KG1 (cell line): ENCODE measurements around the gene SLC25A31.
A peak's percentile ranks its signal among the peaks of the same experiment; 100 is the strongest.

ENCODE experiments used
- DNase-seq: peaks from one replicate; lab custom pipeline; 2025; lab: John Stamatoyannopoulos, UW

Gene SLC25A31

DNA sequence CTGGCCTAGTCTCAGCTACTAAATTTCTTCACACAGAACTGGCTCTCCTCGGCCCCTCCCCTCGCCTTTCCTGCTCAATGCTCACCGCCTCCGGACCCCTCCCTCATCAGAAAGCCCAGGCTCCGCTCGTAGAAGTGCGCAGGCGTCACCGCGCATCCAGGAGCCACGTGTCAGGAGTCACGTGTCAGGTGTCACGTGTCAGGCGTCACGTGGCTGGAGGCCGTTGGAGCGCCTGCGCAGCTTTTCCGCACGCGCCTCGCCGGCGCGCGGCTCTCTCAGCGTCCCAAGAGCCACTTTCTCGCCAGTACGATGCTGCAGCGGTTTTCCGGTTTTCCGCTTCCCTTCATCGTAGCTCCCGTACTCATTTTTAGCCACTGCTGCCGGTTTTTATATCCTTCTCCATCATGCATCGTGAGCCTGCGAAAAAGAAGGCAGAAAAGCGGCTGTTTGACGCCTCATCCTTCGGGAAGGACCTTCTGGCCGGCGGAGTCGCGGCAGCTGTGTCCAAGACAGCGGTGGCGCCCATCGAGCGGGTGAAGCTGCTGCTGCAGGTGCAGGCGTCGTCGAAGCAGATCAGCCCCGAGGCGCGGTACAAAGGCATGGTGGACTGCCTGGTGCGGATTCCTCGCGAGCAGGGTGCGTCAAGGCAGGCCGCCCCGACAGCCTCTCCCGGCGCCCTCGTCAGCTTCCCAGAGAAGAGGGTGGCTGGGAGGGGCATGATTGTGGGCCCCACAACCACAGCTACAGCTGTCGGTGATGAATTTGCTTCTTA, at the start of gene SLC25A31:
Gene SLC25A31, plus strand, starts transcription at position 259 of the 772 bp plus-strand sequence. Its CDS starts 146 bp downstream, at position 405.
- no peak for DNase-seq

DNA sequence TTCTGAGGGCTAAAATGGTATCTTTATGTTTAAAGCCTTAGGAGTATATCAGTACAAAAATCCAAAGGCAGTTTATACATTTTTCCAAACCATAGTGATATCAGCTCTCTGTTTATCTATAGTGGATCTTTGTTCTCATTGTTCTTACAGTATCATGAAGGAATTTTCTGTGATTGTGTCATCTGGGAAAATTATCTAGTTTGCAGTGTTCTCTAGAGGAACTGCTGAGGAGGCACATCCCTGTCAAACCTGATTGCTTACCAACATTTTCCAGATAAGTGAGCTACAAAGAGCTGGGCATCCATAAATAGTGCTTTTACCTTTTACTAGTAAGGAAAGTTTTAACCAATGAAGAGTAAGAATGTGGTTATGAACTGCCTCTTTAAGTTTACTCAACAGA, 44.9 kb upstream of the SLC25A31 start:
- DNase-seq: no peak

DNA sequence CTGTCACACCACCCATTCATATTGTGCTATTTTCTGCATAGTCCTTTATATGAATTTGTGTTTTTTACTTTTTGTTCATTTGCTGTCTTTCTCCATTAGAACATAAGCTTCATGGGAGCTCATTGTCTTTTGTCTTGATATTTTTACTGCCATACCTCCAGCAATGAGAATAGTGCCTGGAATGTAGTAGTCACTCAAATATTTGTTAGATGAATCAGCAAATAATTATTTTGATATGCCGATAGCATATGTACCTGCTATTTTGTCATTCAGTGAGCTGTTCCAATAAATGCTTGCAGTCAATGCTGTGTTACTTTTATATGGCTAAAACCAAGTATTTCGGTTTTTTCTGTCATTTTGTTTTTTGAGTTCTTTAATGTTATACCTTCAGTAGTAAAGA, 43.5 kb upstream of the SLC25A31 start:
- no peak for DNase-seq

DNA sequence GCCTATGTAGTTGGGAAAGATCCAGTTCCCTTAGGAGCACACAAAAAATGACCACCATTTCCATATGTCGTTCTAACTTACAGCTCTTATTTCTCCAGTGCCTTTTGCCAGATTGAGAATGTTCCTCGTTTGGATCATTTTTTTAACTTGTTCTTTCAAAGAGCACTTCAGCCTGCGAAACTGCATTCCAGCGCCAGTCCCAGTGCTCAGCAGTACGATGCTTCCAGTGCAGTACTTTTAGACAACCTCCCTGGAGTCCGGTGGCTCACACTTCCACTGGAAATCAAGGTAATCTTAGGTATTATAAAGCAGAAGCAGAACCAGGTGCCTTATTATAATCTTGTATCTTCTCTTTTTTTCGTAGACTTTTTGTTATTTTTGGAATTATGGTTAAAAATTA, 42.6 kb upstream of the SLC25A31 start:
- no peak for DNase-seq

DNA sequence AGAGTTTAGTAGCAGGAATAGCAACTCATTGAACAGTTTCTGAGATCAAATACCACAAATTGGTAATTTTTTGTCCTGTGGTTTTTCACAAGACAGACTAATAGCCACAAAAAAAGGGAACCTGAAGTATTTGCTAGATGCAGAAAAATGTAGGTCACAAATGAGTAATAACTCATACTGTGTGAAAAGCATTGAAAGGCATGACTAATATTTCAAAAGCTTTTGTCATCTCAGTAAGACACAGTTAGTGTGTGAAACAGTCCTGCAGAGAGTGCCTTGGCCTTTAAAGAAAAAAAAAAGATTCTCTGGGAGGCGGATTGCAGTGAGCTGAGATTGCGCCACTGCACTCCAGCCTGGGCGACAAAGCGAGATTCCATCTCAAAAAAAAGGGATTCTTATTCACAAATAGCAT, 31.4 kb upstream of the SLC25A31 start:
- no peak for DNase-seq

DNA sequence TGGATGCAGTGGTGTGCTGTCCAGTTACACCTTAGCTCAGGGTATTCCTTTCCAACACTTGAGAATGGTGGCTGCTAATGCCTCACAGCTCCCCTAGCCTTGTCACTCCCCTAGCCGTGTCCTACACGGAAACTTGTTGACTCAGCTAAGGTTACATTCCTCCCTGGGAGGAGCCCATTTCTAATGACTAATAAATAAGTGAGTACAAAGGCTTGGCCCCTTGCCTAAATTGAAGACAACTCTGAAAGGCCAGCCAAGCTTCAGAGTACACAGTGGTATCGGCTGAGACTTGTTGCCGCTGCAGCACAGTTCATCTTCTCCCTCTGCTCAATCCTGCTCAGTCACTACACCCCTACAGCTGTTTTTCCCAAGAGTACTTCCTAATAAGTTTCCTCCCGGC, 21.2 kb upstream of the SLC25A31 start:
- DNase-seq: no peak

DNA sequence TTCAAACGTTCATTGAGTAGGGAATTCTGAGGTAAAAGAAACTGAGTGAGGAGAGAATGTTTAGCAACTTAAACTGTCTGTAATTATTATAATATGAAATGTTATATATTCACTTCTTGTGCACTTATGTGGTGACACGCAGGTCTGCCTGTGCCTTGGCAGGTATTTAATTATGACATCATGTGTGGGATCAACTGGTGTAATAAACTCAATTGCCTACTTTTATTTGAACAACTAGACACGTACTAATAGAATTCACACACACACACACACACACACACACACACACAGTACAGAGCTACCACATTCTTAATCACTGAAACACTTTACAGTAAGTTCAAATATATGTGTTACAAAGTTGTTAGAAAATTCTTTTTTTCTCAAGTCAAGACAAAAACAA, 20.7 kb upstream of the SLC25A31 start:
- no peak for DNase-seq

DNA sequence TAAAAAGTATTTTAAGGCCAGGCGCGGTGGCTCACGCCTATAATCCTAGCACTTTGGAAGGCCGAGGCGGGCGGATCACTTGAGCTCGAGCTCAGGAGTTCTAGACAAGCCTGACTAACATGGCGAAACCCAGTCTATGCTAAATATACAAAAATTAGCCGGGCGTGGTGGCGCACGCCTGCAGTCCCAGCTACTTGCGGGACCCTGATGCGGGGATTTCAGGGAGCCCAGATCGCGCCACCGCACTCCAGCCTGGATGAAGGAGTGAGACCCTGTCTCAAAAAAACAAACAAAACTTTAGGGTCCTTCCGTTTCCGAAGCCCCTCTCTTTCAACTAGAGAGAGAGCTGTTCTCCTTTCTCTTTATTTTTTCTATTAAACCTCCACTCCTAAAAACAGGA, 1.2 kb downstream of the SLC25A31 start:
- no peak for DNase-seq

DNA sequence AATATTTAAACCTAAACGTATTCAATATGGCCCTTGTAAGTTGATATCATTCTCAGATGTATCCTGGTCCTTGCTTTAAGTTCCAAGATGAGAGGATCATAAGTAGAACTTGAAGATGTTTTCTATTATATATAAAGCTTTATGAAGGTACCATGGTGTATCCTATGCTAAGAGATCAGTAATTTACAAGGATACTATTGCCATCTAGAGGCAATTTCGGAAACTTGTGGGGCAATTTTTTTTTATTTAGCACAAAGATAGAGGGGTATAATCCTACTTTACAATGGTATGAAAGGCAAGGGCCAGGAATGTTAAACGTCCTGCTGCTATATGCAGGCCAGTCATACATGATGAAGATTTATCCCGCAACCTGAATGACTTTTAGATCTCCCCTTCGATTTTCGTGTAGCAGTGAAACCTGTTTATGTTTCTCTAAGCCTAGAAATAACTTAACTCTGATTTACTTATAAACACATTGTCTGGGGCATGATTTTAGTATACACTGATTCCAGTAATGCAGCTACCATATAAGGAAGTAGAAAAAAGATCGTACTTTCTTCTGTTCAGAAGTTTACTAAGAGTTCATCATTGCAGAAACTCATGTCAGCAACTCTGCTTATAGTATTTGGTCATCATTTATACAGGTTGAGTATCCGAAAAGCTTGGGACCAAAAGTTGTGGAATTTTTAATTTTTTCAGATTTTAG, 2.6 kb downstream of the SLC25A31 start:
- peak; percentile 18 for DNase-seq

DNA sequence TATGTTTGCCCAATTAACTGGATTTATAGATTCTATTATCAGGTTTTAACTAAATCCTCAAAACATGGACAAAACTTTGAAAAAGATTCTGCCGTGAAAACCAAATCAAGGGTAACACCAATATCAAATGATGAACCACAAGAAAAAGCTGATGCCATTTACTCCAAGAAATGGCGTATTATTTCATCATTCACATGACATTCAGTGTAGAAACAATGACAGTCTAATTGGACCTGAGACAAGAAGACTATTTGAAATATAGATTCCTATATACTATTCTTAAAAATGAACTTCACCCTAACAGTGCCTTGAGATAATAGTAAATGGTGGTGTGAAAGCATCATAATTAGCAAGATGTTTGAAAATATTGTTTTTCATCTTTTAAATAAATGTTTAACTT, 4.8 kb downstream of the SLC25A31 start:
- no peak for DNase-seq

DNA sequence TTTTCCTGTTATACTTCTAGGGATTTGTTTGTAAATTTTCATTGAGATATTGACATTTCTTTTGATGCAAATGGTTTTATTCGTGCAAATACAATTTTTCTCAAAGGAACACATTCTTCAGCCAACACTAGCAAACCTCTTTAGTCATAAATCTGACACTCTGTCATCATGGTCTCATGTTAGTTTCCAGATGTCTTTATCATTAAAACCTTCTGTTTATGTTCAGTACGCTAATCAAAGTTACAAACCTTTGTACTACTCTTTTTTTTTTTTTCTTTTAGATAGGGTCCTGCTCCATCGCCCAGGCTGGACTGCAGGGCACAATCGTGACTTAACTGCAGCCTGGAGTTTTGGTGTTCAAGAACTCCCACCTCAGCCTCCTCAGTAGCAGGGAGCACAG, 7.1 kb downstream of the SLC25A31 start:
- no peak for DNase-seq

DNA sequence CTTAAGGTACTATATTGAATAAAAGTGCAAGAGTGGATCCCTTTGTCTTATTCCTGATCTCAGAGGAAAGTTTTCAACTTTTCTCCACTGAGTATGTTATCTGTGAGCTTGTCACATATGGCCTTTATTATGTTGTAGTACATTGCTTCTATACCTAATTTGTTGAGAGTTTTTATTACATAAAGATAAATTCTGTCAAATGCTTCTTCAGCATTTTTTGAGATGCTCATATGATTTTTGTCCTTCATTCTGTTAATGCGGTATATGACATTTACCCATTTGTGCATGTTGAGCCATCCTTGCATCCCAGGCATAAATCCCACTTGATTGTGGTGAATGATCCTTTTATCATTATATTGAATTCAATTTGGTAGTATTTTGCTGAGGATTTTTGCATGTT, 11.0 kb downstream of the SLC25A31 start:
- DNase-seq: no peak

DNA sequence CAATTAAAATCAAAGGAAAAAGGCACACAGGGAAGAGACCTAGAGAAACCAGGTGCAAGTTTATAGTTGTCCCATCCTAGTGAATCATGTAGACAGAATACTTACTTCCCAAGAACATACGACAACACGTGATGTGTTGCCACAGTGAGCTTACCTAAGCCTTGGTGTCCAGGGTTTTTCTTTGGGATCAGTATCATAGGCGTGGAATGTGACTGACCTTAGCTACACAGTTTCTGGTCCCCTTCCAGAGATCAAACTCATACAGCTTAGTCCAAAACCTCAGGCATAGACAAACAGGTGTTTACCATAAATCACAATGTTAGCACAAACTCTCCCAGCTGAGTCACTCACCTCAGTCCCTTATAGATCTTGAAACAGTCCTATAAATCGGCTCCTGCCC, 17.7 kb downstream of the SLC25A31 start:
- DNase-seq: no peak

DNA sequence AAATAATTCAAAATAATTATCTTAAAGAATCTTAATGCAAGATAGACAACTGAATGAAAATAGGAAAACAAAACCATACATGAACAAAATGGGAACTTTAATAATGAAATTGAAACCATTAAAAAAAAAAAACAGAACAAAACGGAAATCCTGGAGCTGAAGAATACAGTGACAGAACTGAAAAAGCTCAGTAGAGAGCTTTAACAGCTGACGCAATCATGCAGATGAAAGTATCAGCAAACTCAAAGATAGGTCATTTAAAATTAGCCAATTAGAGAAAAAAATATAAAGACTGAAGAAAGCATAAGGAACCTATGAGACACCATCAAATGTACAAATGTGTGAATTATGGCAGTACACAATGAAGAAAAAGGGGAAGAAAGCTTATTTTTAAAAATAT, 18.8 kb downstream of the SLC25A31 start:
- DNase-seq: no peak

DNA sequence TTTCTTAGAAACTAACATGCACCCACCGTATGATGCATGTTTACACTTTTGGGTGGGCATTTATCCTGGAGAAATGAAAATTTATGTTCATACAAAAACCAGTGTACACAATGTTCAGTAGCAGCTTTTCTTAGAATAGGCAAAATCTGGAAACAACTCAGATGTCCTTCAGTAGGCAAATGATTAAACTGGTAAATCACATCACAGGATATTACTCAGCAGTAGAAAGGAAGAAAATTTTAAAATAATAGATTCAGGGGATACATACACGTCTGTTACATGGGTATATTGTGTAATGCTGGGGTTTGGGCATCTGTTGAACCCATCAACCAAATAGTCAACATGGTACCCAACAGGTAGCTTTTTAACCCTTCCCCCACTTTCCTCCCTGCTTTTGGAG, 26.7 kb downstream of the SLC25A31 start:
- no peak for DNase-seq

DNA sequence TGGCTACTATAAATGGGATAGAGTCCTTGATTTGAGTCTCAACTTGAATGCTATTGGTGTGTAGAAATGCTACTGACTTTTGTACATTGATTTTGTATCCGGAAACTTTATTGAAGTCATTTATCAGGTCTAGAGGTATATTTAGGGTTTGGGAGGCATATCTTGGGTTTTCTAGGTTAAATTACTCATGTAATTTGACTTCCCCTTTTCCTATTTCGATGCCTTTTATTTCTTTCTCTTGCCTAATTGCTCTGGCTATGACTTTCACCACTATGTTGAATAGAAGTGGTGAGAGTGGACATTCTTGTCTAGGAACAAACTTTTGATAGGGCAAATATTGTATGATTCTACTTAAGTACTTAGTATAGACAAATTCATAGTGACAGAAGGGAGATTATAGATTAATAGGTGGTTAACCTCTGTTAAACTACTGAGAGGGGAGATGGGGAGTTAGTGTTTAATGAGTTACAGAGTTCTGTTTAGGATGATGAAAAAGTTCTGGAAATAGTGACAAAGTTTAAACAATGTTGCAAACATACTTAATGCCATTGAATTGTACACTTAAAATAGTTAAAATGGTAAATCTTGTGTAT, 29.1 kb downstream of the SLC25A31 start:
- DNase-seq: no peak

DNA sequence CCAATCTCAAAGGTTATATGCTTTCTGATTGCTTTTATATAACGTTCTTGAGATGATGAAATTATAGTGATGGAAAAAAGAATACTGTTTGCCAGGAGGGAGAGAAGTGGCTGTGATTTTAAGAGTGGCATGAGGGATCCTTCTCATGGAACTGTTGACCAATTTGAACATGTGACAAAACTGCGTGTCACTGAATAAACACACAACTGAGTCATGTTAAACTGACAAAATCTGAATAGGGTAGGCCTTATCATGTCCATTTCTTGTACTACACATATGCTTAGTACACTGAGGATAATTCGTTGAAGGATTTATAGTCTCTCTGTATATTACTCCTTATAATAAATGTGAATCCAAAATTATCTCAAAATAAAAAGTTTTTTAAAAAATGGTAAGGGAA, 29.7 kb downstream of the SLC25A31 start:
- DNase-seq: no peak

DNA sequence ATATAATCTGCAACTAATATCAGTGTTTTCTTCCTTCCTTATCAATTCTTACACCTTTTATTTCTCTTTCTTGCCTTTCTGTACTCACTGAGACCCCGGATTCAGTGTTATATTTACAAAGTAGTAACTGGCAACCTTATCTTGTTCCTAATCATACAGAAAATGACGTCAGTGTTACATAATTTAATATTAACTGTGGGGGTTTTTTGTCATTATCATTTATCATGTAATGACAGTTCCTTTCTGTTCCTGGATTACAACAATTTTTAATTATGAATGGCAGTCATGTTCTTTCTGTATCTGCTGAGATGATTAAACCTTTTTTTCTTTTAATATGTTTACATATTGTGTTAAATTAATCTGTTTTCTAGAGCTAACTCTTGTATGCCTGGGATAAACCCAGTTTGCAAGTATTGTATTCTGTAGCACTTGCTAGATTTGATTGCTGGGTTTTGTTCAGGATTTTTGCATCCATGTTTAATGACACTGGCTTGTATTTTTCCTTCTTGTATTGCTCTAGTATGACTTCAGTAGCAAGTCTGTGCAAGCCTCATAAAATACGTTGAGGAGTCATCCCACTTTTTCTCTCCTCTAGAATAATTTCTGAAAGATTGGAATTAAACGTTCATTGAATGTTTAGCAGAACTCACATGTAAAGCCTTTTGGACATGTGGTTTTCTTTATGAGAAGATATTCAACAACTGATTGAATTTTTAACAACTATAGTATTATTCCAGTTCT, 41.5 kb downstream of the SLC25A31 start:
- no peak for DNase-seq

DNA sequence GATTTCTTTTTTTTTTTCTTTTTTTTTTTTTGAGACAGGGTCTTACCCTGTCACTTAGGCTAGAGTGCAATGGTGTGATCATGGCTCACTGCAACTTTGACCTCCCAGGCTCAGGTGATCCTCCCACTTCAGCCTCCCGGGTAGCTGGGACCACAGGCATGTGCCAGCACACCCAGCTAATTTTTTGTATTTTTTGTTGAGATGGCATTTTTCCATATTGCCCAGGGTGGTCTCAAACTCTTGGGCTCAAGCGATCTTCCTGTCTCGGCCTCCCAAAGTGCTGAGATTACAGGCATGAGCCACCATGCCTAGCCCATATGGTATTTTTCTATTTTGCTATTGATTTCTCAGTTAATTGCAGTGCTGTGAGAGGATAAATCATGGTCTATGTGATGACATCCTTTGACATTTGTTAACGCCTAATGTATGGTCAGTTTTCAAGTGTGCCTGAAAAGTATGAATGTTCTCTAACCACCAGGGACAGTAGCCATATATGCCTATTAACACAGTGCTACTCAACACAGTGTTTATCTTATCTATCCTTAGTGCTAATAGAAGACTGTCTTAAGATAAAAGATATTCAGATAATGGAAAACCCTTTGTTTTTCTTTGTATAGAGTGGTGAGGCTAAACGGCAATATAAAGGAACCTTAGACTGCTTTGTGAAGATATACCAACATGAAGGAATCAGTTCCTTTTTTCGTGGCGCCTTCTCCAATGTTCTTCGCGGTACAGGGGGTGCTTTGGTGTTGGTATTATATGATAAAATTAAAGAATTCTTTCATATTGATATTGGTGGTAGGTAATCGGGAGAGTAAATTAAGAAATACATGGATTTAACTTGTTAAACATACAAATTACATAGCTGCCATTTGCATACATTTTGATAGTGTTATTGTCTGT, 42.8 kb downstream of the SLC25A31 start:
- no peak for DNase-seq

DNA sequence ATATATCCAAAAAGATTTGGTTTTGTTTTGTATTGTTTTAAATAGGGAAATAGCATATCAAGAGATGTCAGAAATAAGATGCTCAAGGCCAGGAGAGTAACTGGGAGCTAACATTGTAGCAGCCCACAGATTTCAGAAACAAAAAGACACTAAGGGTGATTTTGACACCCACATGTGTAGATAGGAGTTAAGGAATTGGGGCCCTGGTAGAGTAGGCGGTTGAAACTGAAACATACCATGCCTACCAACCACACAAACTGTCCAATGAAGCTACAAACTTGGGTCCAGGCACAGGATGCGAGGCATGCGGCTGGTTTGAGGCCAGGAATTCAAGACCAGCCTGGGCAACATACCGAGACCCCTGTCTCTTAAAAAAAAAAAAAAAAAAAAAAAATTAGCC, 45.6 kb downstream of the SLC25A31 start:
- no peak for DNase-seq

DNA sequence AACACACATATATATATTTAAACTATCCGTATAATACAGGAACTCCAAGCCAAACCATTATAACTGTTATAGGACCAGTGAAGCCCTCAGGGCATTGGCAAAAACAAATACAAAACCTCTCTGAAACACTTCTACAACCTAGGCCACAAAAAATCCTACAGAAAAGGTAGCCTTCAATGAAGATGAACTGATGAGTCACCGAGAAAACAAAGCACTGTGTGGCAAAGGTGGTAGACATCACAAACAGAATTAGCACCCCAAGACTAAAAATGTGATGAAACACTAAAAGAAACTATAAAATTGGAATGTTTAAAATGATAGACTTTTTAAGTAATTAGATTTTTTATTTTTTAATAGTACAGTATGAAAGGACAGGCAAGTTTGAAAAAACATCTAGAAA, 46.4 kb downstream of the SLC25A31 start:
- DNase-seq: no peak

DNA sequence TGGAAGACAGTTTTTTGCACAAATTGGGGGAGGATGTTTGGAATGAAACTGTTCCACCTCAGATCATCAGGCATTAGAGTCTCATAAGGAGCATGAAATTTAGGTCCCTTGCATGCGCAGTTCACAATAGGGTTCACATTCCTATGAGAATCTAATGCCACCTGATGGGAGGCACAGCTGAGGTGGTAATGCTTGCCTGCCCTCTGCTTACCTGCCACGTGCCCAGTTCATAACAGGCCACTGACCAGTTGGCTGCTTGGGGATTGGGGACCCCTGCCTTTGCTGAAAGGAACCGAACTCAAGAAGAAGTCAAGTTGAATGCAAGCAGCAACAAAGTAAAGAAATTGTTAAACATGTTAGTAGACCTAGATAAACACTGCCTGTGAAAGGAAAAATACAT, 47.3 kb downstream of the SLC25A31 start:
- DNase-seq: no peak
